K562 (cell line): ENCODE measurements around the gene BACH1. TPM values are rescaled to one million over a fixed set of nuclear protein-coding genes. Genes with fewer than 3 reads are reported as not detected.

Source experiments
- CEBPG ChIP-seq, 3 experiments: fragments of 200-800 bp in 1 of 3; sonication (Bioruptor generic) in 1 of 3; sonication (generic) in 1 of 3; formaldehyde crosslinking in 1 of 3; IDR thresholded peaks in 2 of 3; conservative IDR thresholded peaks in 1 of 3; 2 replicates each; pipeline versions ENCODE4 v1.6.1 to v1.8.0; 2016 to 2022; ENCODE audit warnings: missing compliant biosample characterization in 2 of 3, missing genetic modification characterization in 2 of 3, mild to moderate bottlenecking in 1 of 3, missing genetic modification reagents in 1 of 3
- CTCF ChIP-seq, 3 experiments: IDR thresholded peaks in 2 of 3; conservative IDR thresholded peaks in 1 of 3; 2 replicates each; pipeline ENCODE4 v1.5.1; 2011 to 2012; ENCODE audit warnings: low read length in 3 of 3, mild to moderate bottlenecking in 3 of 3, control low read depth in 2 of 3, improper control_type of control experiment in 1 of 3, inconsistent platforms in 1 of 3, low read depth in 1 of 3, mixed read lengths in 1 of 3, moderate library complexity in 1 of 3; ENCODE audit not compliant: insufficient read depth in 2 of 3
- E4F1 ChIP-seq: fragments of 250-450 bp; sonication (Bioruptor Pico); IDR thresholded peaks from 2 replicates; pipeline ENCODE4 v1.5.0; 2021; ENCODE audit warnings: mild to moderate bottlenecking, borderline replicate concordance
- HDAC1 ChIP-seq, 2 experiments: fragments of 450-650 bp; IDR thresholded peaks; 2 replicates each; pipeline ENCODE4 v1.6.1; 2016 to 2017; ENCODE audit warnings: inconsistent platforms in 1 of 2, mild to moderate bottlenecking in 1 of 2, moderate library complexity in 1 of 2
- HOXB6 ChIP-seq: fragments of 250-450 bp; sonication (Bioruptor Pico); IDR thresholded peaks from 2 replicates; pipeline ENCODE4 v1.5.1; 2022; ENCODE audit warnings: mild to moderate bottlenecking, borderline replicate concordance
- IRF9 ChIP-seq: fragments of 450-650 bp; IDR thresholded peaks from 2 replicates; pipeline ENCODE4 v1.6.1; 2016; ENCODE audit warnings: missing biosample characterization, missing genetic modification characterization
- MLLT1 ChIP-seq, 2 experiments: fragments of 450-650 bp; IDR thresholded peaks; 2 replicates each; pipeline ENCODE4 v1.6.1; 2016
- PBX2 ChIP-seq, 2 experiments: IDR thresholded peaks in 1 of 2; conservative IDR thresholded peaks in 1 of 2; 2 replicates each; pipeline ENCODE4 v1.6.1; 2016; ENCODE audit warnings: low read depth in 2 of 2, mild to moderate bottlenecking in 1 of 2, missing compliant biosample characterization in 1 of 2, missing genetic modification characterization in 1 of 2, moderate library complexity in 1 of 2
- PCBP2 ChIP-seq: fragments of 200-400 bp; formaldehyde crosslinking; IDR thresholded peaks from 2 replicates; pipeline ENCODE4 v1.6.1; 2018; ENCODE audit warnings: low read length, low read depth, mild to moderate bottlenecking, moderate library complexity; ENCODE audit not compliant: poor library complexity, severe bottlenecking
- PYGO2 ChIP-seq: fragments of 450-650 bp; IDR thresholded peaks from 2 replicates; pipeline ENCODE4 v1.6.1; 2016; ENCODE audit warnings: mild to moderate bottlenecking, missing genetic modification characterization, moderate library complexity, missing compliant biosample characterization
- RBM15 ChIP-seq: fragments of 200-400 bp; formaldehyde crosslinking; IDR thresholded peaks from 2 replicates; pipeline ENCODE4 v1.6.1; 2018; ENCODE audit warnings: mild to moderate bottlenecking, low read length, moderate library complexity; ENCODE audit not compliant: insufficient read depth
- SMAD2 ChIP-seq: fragments of 150-350 bp; IDR thresholded peaks from 2 replicates; pipeline ENCODE4 v1.6.1; 2014; ENCODE audit warnings: low read depth, mild to moderate bottlenecking, low read length
- ZBTB26 ChIP-seq: fragments of 450-650 bp; formaldehyde crosslinking; IDR thresholded peaks from 2 replicates; pipeline ENCODE4 v1.4.0; 2022; ENCODE audit warnings: missing genetic modification characterization
- polyA plus RNA-seq, 8 experiments: library from polyadenylated mRNA; depleted of rRNA in 4 of 8; stranded (reverse) in 5 of 8; unstranded in 3 of 8; fragments of >200 nt; fragmentation: Nextera tagmentation in 2 of 8; fragmentation: Illumina TruSeq in 1 of 8; extraction: Ambion mirVana in 2 of 8; extraction: Trizol in 1 of 8; gene quantifications; 2 replicates each; pipeline versions ENCODE4 v1.2.1 to v1.2.3, GENCODE V29; 2011 to 2014; ENCODE audit warnings: inconsistent platforms in 1 of 8, missing spikeins in 1 of 8
- total RNA-seq, 7 experiments: library from RNA; depleted of rRNA in 6 of 7; stranded (reverse); fragments of >200 nt in 6 of 7; fragmentation: Illumina TruSeq in 2 of 7; extraction: Trizol in 2 of 7; gene quantifications; 2 replicates each; pipeline versions ENCODE4 v1.2.1 to v1.2.3, GENCODE V29; 2011 to 2021; ENCODE audit warnings: low replicate concordance in 1 of 7

Gene BACH1
- total and polyA plus RNA-seq, 9 of the 15 experiments (the other 6 are each of a cell fraction or from before 2014, with no cell fraction given) = 10.6 to 58.5 (median 28.6) TPM

- TF ChIP-seq CEBPG (CRISPR knock-in tag; IDR thresholded peaks at IDR 0.05) = no peak
- no peak for TF ChIP-seq CEBPG (tag; conservative IDR thresholded peaks at IDR 0.05 in 1 of 2, IDR thresholded peaks at IDR 0.05 in 1 of 2)
- TF ChIP-seq CTCF (IDR thresholded peaks at IDR 0.05 in 2 of 3, conservative IDR thresholded peaks at IDR 0.05 in 1 of 3; ENCODE audit: insufficient read depth in 2 of 3, low read depth in 1 of 3, low read length in 3 of 3) = peak; percentile 81 to 93 (median 83)
- TF ChIP-seq SMAD2 = no peak
- TF ChIP-seq RBM15 = no peak
- TF ChIP-seq IRF9 = no peak
- TF ChIP-seq PBX2 (CRISPR knock-in tag; IDR thresholded peaks at IDR 0.05; ENCODE audit: low read depth) = no peak
- peak; percentile 40; the same call in 1 of the 2 replicates for TF ChIP-seq PBX2 (tag; conservative IDR thresholded peaks at IDR 0.05; ENCODE audit: low read depth)
- TF ChIP-seq PYGO2 (tag) = 0 out of 2 replicates have a peak, but pooled peaks have one; percentile 19
- no peak for TF ChIP-seq ZBTB26 (CRISPR knock-in tag)
- no peak for TF ChIP-seq MLLT1 (IDR thresholded peaks at IDR 0.05)
- no peak for TF ChIP-seq PCBP2
- TF ChIP-seq HOXB6 (CRISPR knock-in tag) = no peak
- no peak for TF ChIP-seq E4F1 (CRISPR knock-in tag)
- no peak for TF ChIP-seq HDAC1 (IDR thresholded peaks at IDR 0.05)
Observed at GRCh38 chr21:29372063-29372802, 73.5 kb downstream of the BACH1 start (continued).
